Dendritic cell treated with granulocyte-macrophage colony-stimulating factor and Interleukin-4, amounts not matched to agents 40 ng/mL and 50 ng/mL, for 4 days (primary cell): ENCODE results near the gene PNISR.

Experiments used
- H3K27ac Mint-ChIP-seq: one replicate; pipeline ENCODE4 v1.8.0; 2022; ENCODE audit warnings: mild to moderate bottlenecking, mixed read lengths
- H3K27me3 Mint-ChIP-seq: one replicate; pipeline ENCODE4 v1.8.0; 2022; ENCODE audit warnings: mild to moderate bottlenecking, mixed read lengths
- H3K36me3 Mint-ChIP-seq: one replicate; pipeline ENCODE4 v1.8.0; 2022; ENCODE audit warnings: low read depth, mixed read lengths
- H3K4me1 Mint-ChIP-seq: one replicate; pipeline ENCODE4 v1.8.0; 2022; ENCODE audit warnings: low read depth, mixed read lengths
- H3K4me3 Mint-ChIP-seq: one replicate; pipeline ENCODE4 v1.8.0; 2022; ENCODE audit warnings: mild to moderate bottlenecking, moderate library complexity, mixed read lengths
- H3K9me3 Mint-ChIP-seq: one replicate; pipeline ENCODE4 v1.8.0; 2022; ENCODE audit warnings: mixed read lengths
- intact Hi-C: fragments of 100-400 bp; cut with micrococcal nuclease; formaldehyde crosslinking; loops from one replicate; pipeline ENCODE4 v1.15.0; 2022

The PNISR gene

GRCh38 chr6:99425647-99426450, 741 bp upstream of the PNISR start:
- H3K4me1 Mint-ChIP-seq: peaks cover 46% of the 10 kb centered on the region

GRCh38 chr6:99424022-99424421, 1.1 kb downstream of the PNISR start:
- Mint-ChIP-seq H3K36me3 (peaks cover 49% of the 10 kb centered on the region), H3K9me3 (no peaks in the 10 kb centered on the region), H3K4me3 (peak overlapping the region; percentile 97), H3K27me3 (no peaks in the 10 kb centered on the region), H3K4me1 (peaks cover 46% of the 10 kb centered on the region), H3K27ac (no peak overlapping the region)
- intact Hi-C loops: loop anchor here (2.0 to 10.0 kb wide), 3 partner anchors 29 to 145 kb away; partner anchors contain the start of genes CCNC and COQ3

More at GRCh38 chr6:99425647-99426450, 741 bp upstream of the PNISR start:
- intact Hi-C loops: loop anchor here (1.0 to 10.0 kb wide), 4 partner anchors 31 to 143 kb away; partner anchors contain the start of genes CCNC, COQ3 and USP45
- peak overlapping the region; percentile 97 for H3K27ac Mint-ChIP-seq
- H3K9me3 Mint-ChIP-seq: no peaks in the 10 kb centered on the region
- peaks cover 60% of the 10 kb centered on the region for H3K36me3 Mint-ChIP-seq
- H3K27me3 Mint-ChIP-seq: no peaks in the 10 kb centered on the region
- H3K4me3 Mint-ChIP-seq: peak overlapping the region; percentile 97

DNA sequence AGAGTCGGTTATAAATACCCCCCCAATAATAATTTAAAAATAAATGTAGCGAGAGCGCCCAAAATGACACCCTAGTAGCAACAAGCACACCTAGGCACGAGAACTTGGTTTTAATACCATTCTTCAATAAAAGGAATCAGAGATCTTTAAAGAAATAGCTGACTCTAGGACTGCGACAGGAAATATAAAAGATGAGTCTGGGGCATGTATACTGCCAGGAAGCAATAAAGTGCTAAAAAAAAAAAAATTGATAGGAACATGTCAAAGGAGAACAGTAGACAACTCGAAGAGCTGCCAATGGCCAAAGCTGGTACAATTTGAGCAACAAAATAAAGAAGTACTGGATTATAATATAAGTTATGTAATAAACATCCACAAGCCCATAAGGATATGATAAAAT, 2.2 kb downstream of the PNISR start:
- peaks cover 49% of the 10 kb centered on the region for H3K4me1 Mint-ChIP-seq
- H3K27me3 Mint-ChIP-seq: no peaks in the 10 kb centered on the region
- intact Hi-C loops: loop anchor here (10.0 kb wide), 1 partner anchor 88 kb away; no protein-coding TSS in a partner anchor
- peak overlapping the region; percentile 17 for H3K4me3 Mint-ChIP-seq
- H3K9me3 Mint-ChIP-seq: no peaks in the 10 kb centered on the region
- H3K27ac Mint-ChIP-seq: no peak overlapping the region
- peaks cover 48% of the 10 kb centered on the region for H3K36me3 Mint-ChIP-seq

DNA sequence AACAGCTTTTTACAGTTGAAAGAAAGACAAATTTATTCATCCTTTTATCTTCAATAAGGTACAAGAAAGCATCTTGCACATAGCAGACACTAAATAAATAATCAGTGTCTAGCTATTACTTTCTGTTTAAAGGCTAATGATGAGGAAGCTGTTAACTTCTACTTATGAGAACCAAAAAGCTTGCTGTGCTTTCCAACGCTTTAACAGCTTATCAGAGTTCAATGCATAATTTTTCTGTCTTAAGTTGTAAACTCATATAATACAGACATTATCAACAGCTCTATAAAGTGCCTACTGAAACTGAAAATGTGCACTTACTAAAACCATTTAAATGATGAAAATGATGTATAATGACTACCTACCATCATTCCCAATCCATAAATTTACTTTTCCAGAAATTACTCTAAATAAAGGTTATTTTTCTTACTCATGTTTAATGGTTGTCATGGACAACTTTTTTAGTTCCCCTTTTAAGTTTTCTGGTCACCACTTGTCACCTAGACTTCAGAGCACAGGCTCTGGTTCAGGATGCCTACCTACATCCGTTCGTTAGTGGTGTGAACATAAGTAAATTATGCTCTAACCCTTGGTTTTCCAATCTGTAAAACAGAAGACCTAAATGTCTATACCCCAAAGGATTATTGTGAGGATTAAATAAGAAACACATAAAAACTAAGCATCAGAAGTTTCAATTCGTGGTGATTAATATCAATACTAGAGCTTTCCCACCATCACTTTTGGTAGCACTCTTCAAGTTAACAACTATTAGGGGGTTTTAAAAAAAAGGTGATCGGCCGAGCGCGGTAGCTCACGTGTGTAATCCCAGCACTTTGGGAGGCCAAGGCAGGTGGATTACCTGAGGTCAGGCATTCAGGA, 8.0 kb downstream of the PNISR start:
- Mint-ChIP-seq H3K36me3 (peaks cover 39% of the 10 kb centered on the region), H3K4me3 (no peak overlapping the region), H3K4me1 (peaks cover 20% of the 10 kb centered on the region), H3K27ac (no peak overlapping the region), H3K27me3 (no peaks in the 10 kb centered on the region), H3K9me3 (no peaks in the 10 kb centered on the region)
- intact Hi-C loops: no loop called here

DNA sequence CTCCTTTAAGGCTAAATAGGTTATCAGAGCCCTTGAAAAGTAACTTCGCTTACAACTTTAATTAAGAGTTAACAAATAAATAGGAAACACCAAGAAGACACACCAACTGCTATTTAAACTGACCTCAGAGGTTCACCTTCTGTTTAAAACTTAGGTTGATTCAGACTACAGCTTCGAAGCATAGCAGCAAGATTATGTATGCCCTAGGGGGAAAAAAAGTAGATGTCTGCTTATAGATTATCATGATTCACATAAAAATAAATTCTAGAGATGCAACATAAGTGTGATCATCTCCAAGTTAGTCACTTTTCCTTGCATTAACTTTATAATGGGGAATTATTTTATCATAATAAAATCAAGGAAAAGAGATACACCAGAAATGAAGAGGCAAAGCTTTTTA, 8.9 kb downstream of the PNISR start:
- peaks cover 39% of the 10 kb centered on the region for H3K36me3 Mint-ChIP-seq
- no peaks in the 10 kb centered on the region for H3K27me3 Mint-ChIP-seq
- H3K27ac Mint-ChIP-seq: no peak overlapping the region
- H3K4me1 Mint-ChIP-seq: peaks cover 16% of the 10 kb centered on the region
- intact Hi-C loops: no loop called here
- no peaks in the 10 kb centered on the region for H3K9me3 Mint-ChIP-seq
- no peak overlapping the region for H3K4me3 Mint-ChIP-seq

GRCh38 chr6:99415446-99415845, 9.7 kb downstream of the PNISR start:
- intact Hi-C loops: no loop called here
- no peak overlapping the region for H3K4me3 Mint-ChIP-seq
- peaks cover 44% of the 10 kb centered on the region for H3K36me3 Mint-ChIP-seq
- peaks cover 13% of the 10 kb centered on the region for H3K4me1 Mint-ChIP-seq
- no peaks in the 10 kb centered on the region for H3K27me3 Mint-ChIP-seq
- H3K27ac Mint-ChIP-seq: no peak overlapping the region
- H3K9me3 Mint-ChIP-seq: no peaks in the 10 kb centered on the region

GRCh38 chr6:99412065-99412464, 13.0 kb downstream of the PNISR start:
- Mint-ChIP-seq H3K4me3 (no peak overlapping the region), H3K36me3 (peaks cover 64% of the 10 kb centered on the region), H3K27me3 (no peaks in the 10 kb centered on the region), H3K9me3 (no peaks in the 10 kb centered on the region), H3K27ac (no peak overlapping the region), H3K4me1 (peaks cover 7% of the 10 kb centered on the region)
- intact Hi-C loops: no loop called here

GRCh38 chr6:99409672-99410071, 15.4 kb downstream of the PNISR start:
- Mint-ChIP-seq H3K4me1 (peaks cover 7% of the 10 kb centered on the region), H3K9me3 (no peaks in the 10 kb centered on the region), H3K4me3 (no peak overlapping the region), H3K27me3 (no peaks in the 10 kb centered on the region), H3K36me3 (peaks cover 88% of the 10 kb centered on the region), H3K27ac (no peak overlapping the region)
- intact Hi-C loops: no loop called here

DNA sequence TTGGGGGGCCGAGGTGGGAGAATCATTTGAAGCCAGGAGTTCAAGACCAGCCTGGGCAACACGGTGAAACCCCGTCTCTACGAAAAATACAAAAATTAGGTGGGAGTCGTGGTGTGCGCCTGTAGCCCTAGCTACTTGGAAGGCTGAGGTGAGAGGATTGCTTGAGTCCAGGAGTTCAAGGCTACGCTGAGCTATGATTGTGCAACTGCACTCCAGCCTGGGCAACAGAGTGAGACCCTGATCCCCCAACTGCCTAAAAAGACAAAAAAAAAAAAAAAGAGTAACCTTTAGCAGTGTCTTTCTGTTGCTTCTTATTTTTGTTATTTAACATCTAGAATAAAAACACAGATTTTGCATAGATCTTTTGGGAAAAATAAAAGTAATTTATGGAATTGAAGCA, 18.0 kb downstream of the PNISR start:
- no peak overlapping the region for H3K27ac Mint-ChIP-seq
- H3K4me3 Mint-ChIP-seq: no peak overlapping the region
- H3K4me1 Mint-ChIP-seq: peaks cover 6% of the 10 kb centered on the region
- intact Hi-C loops: no loop called here
- no peaks in the 10 kb centered on the region for H3K9me3 Mint-ChIP-seq
- H3K36me3 Mint-ChIP-seq: peaks cover 92% of the 10 kb centered on the region
- no peaks in the 10 kb centered on the region for H3K27me3 Mint-ChIP-seq

DNA sequence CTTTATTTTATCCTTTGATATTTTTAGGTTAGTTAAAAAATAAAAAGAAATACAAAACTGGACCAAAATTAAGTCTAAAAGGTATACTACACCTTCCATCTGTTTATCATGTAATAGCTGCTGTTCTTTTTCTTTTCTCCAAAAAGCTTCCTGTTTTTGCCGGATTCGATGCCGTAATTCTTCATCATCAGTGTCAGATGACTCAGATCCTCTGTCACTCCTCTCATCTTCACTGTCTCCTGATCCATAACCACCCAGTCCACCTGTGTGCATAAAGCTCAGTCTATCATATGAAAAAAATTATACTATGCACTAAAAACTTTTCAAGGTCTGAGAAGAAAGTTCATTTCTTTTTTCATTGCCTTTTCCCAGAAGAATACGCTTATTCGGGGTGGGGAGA, 22.7 kb downstream of the PNISR start:
- Mint-ChIP-seq H3K9me3 (no peaks in the 10 kb centered on the region), H3K27ac (no peak overlapping the region), H3K27me3 (no peaks in the 10 kb centered on the region), H3K36me3 (peaks cover 82% of the 10 kb centered on the region), H3K4me1 (peaks cover 6% of the 10 kb centered on the region), H3K4me3 (no peak overlapping the region)
- intact Hi-C loops: no loop called here

DNA sequence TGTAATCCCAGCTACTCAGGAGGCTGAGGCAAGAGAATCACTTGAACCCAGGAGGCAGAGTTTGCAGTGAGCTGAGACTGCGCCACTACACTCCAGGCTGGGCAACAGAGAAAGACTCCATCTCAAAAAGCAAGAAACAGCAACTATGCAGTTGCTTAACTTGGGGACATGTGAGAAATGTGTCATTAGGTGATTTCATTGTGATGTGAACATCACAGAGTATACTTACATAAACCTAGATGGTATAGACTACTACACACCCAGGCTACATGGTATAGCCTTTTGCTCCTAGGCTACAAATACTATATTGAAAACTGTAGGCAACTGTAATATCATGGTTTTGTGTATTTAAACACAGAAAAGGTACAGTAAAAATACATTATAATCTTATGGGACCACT, 27.8 kb downstream of the PNISR start:
- no peaks in the 10 kb centered on the region for H3K27me3 Mint-ChIP-seq
- H3K4me1 Mint-ChIP-seq: peaks cover under 1% of the 10 kb centered on the region
- no peak overlapping the region for H3K4me3 Mint-ChIP-seq
- no peak overlapping the region for H3K27ac Mint-ChIP-seq
- peaks cover 37% of the 10 kb centered on the region for H3K36me3 Mint-ChIP-seq
- H3K9me3 Mint-ChIP-seq: no peaks in the 10 kb centered on the region
- intact Hi-C loops: no loop called here

- H3K9me3 Mint-ChIP-seq: no peaks in the 10 kb centered on the region
- peak within 1 kb of the TSS; percentile 97 for H3K4me3 Mint-ChIP-seq
- H3K27me3 Mint-ChIP-seq: no peaks in the 10 kb centered on the region
- no peaks in the 10 kb centered on the region for H3K4me1 Mint-ChIP-seq
- intact Hi-C loops: loop anchor here (2.0 kb wide), 1 partner anchor 31 kb away; the partner anchor contains the start of gene PNISR
- peak within 1 kb of the TSS; percentile 96 for H3K27ac Mint-ChIP-seq
- H3K36me3 Mint-ChIP-seq: peaks cover 5% of the 10 kb centered on the region
Observed at GRCh38 chr6:99393698-99394531, 31.2 kb downstream of the PNISR start, which contains the start of gene COQ3. TSS of gene COQ3 (minus strand) at chr6:99394195. CDS start at chr6:99394179, 16 bp downstream.

- intact Hi-C loops: no loop called here
- H3K36me3 Mint-ChIP-seq: peaks cover 5% of the 10 kb centered on the region
Observed at GRCh38 chr6:99393366-99393697, 31.8 kb downstream of the PNISR start.

More at GRCh38 chr6:99393366-99393697, 31.8 kb downstream of the PNISR start:
- Mint-ChIP-seq H3K9me3 (no peaks in the 10 kb centered on the region), H3K4me3 (peak overlapping the region; percentile 97), H3K4me1 (no peaks in the 10 kb centered on the region), H3K27ac (peak overlapping the region; percentile 96), H3K27me3 (no peaks in the 10 kb centered on the region)
